ENCODE measurements around the gene FEM1B. TPM values are rescaled to one million over a fixed set of nuclear protein-coding genes. Genes with fewer than 3 reads are reported as not detected.

The FEM1B gene
- total RNA-seq, 1 donor from 2014 or later: 20.2 TPM

- TF ChIP-seq CTCF (conservative IDR thresholded peaks at IDR 0.05; ENCODE audit: low read depth, low read length): no peak
- H3K4me3 ChIP-seq (ENCODE audit: low read depth, low read length): peak overlapping the region; percentile 79
- no peak for DNase-seq (ENCODE audit: low read depth)
Observed at GRCh38 chr15:68277131-68277602, 378 bp upstream of the FEM1B start.

GRCh38 chr15:68278345-68278594 is 725 bp downstream of the FEM1B start:
- peak overlapping the region; percentile 79 for H3K4me3 ChIP-seq (ENCODE audit: low read depth, low read length)
- DNase-seq (ENCODE audit: low read depth): no peak
- no peak for TF ChIP-seq CTCF (conservative IDR thresholded peaks at IDR 0.05; ENCODE audit: low read depth, low read length)

- no peak for TF ChIP-seq CTCF (conservative IDR thresholded peaks at IDR 0.05; ENCODE audit: low read depth, low read length)
- DNase-seq (ENCODE audit: low read depth): no peak
- H3K4me3 ChIP-seq (ENCODE audit: low read depth, low read length): peak overlapping the region; percentile 79
Observed at GRCh38 chr15:68278595-68279405, 1.3 kb downstream of the FEM1B start.

GRCh38 chr15:68279779-68280753 is 2.5 kb downstream of the FEM1B start:
- peak overlapping the region; percentile 79 for H3K4me3 ChIP-seq (ENCODE audit: low read depth, low read length)
- DNase-seq (ENCODE audit: low read depth): no peak
- no peak for TF ChIP-seq CTCF (conservative IDR thresholded peaks at IDR 0.05; ENCODE audit: low read depth, low read length)

GRCh38 chr15:68281008-68281407 is 3.5 kb downstream of the FEM1B start:
- TF ChIP-seq CTCF (conservative IDR thresholded peaks at IDR 0.05; ENCODE audit: low read depth, low read length): no peak
- DNase-seq (ENCODE audit: low read depth): no peak
- H3K4me3 ChIP-seq (ENCODE audit: low read depth, low read length): peak overlapping the region; percentile 79

- TF ChIP-seq CTCF (conservative IDR thresholded peaks at IDR 0.05; ENCODE audit: low read depth, low read length): no peak
- no peak for DNase-seq (ENCODE audit: low read depth)
- H3K4me3 ChIP-seq (ENCODE audit: low read depth, low read length): no peak overlapping the region
Observed at GRCh38 chr15:68283401-68283800, 5.9 kb downstream of the FEM1B start.
